ENCODE results near the gene PACS1.
"Not testable (repeated sequence)": the region's sequence is repeated elsewhere in the genome, so short reads cannot be mapped to it uniquely, and the experiment has no call there.

Gene PACS1

DNA sequence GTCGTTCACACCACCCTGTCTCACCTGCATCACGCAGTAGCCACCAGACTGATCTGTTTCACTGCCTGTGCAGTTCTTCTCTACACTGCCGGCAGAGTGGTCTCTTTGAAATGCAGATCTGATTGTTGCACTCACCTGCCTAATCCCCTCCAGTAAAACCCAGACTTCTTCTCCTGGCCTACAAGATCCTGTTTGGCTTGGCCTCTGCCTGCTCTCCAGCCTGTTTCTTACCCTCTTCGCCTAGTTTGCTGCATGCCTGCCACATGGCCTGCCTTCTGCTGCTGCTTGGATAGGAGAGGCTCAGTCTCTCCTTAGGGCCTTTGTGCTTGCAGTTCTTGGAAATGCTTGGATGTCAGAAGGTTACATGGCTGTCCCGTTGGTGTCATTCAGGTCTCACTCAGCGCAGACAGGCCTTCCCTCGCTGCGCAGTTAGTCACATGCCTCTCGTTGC, 42.0 kb downstream of the PACS1 start:
- Histone ChIP-seq H3K36me3 (ENCODE audit: control insufficient read depth, insufficient read depth, low read length) (no peaks in the 10 kb centered on the region), H2BK120ac (ENCODE audit: low read depth, low read length) (no peak overlapping the region), H4K8ac (ENCODE audit: low read depth, low read length) (no peak overlapping the region), H3K4ac (ENCODE audit: low read depth, low read length) (no peak overlapping the region), H2BK5ac (ENCODE audit: low read length) (no peak overlapping the region), H3K4me1 (ENCODE audit: control insufficient read depth, low read depth, low read length) (peaks cover 12% of the 10 kb centered on the region), H3K79me2 (ENCODE audit: control insufficient read depth, insufficient read depth, low read length) (peaks cover 3% of the 10 kb centered on the region), H3K23ac (ENCODE audit: low read length) (no peak overlapping the region), H4K5ac (ENCODE audit: low read length) (no peak overlapping the region), H3K56ac (ENCODE audit: low read length) (peak overlapping the region; percentile 54), H2BK15ac (replicated peaks; ENCODE audit: low read depth) (no peak overlapping the region), H3K79me1 (ENCODE audit: low read length) (peaks cover 14% of the 10 kb centered on the region), H3K4me2 (ENCODE audit: low read length) (no peak overlapping the region), H3K18ac (ENCODE audit: low read length) (no peak overlapping the region), H3K9ac (ENCODE audit: low read length) (peak overlapping the region; percentile 1), H3K4me3 (ENCODE audit: low read length) (no peak overlapping the region), H3K27ac (ENCODE audit: low read depth, low read length) (no peak overlapping the region), H2AK5ac (ENCODE audit: low read length) (peak overlapping the region; percentile 62), H3K27me3 (ENCODE audit: insufficient read depth, low read length, poor library complexity) (no peaks in the 10 kb centered on the region)
- WGBS (ENCODE audit: extremely low coverage, insufficient coverage, low lambda C conversion rate) = 100% methylated on average over 2 of the region's 9 CpGs
- peak; percentile 70 for DNase-seq

DNA sequence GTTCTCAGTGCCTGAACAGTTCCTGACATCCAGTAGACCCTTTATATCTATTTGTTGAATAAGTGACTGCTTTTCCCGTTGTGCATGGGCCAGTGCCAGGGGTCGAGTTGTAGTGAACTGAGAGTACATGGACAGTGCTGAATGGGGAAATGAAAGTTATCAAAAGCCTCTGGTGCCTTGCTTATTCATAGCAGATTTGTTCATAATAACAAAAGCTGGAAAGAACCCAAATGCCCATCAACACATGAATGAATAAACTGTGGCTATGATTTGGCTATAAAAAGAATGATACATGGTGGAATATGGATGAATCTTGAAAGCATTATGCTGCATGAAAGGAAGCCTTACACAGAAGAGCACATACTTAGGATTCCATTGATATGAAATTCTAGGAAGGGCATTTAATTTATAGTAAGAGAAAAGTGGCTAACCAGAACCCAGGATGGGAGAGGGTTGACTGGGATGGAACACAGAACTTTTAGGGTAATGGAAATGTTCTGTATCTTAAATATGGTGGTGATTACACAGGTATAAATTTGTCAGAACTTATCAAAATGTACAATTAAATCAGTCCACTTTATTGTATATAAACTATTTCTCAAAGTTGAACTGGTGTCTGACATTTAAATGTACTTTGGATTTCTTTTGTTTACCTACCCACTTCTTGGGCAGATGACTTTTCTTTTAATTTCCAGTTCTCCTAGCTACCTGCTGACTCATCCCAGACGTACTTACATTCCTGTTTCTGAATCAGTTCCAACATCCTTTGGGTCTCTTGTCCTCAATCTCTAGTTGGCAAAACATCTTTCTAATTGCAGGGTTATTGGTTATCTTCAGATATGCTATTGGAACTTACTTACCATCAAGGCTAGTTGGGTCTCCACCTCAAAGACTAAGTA, 42.8 kb downstream of the PACS1 start:
- Histone ChIP-seq H4K8ac (ENCODE audit: low read depth, low read length) (no peak overlapping the region), H2BK120ac (ENCODE audit: low read depth, low read length) (no peak overlapping the region), H3K79me2 (ENCODE audit: control insufficient read depth, insufficient read depth, low read length) (peaks cover 3% of the 10 kb centered on the region), H2AK5ac (ENCODE audit: low read length) (no peak overlapping the region), H3K4me3 (ENCODE audit: low read length) (no peak overlapping the region), H3K27me3 (ENCODE audit: insufficient read depth, low read length, poor library complexity) (no peaks in the 10 kb centered on the region), H3K36me3 (ENCODE audit: control insufficient read depth, insufficient read depth, low read length) (no peaks in the 10 kb centered on the region), H3K4me2 (ENCODE audit: low read length) (no peak overlapping the region), H3K18ac (ENCODE audit: low read length) (no peak overlapping the region), H2BK5ac (ENCODE audit: low read length) (no peak overlapping the region), H3K9ac (ENCODE audit: low read length) (no peak overlapping the region), H3K23ac (ENCODE audit: low read length) (no peak overlapping the region), H3K56ac (ENCODE audit: low read length) (no peak overlapping the region), H3K27ac (ENCODE audit: low read depth, low read length) (no peak overlapping the region), H3K4me1 (ENCODE audit: control insufficient read depth, low read depth, low read length) (peaks cover 10% of the 10 kb centered on the region), H3K4ac (ENCODE audit: low read depth, low read length) (no peak overlapping the region), H2BK15ac (replicated peaks; ENCODE audit: low read depth) (no peak overlapping the region), H4K5ac (ENCODE audit: low read length) (no peak overlapping the region), H3K79me1 (ENCODE audit: low read length) (peaks cover 9% of the 10 kb centered on the region)
- WGBS (ENCODE audit: extremely low coverage, insufficient coverage, low lambda C conversion rate) = no CpG with 5 or more reads among the region's 3 CpGs
- DNase-seq = peak; percentile 60

DNA sequence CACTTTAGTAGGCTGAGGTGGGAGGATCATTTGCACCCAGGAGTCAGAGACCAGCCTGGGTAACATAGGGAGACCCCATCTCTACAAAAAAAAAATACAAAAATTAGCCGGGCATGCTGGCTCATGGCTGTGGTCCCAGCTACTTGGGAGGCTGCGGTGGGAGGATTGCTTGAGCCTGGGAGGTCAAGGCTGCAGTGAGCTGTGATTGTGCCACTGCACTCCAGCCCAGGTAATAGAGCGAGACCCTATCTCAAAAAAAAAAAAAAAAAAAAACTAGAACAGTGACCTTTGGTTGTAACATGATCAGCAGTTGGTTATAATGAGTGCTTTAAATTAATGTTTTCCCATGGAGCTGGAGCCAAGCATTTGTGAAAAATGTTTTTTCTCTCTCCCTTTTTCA, 44.9 kb downstream of the PACS1 start:
- DNase-seq; H2BK120ac ChIP-seq (ENCODE audit: low read depth, low read length); H3K4me2 ChIP-seq (ENCODE audit: low read length); H3K36me3 ChIP-seq (ENCODE audit: control insufficient read depth, insufficient read depth, low read length); H3K18ac ChIP-seq (ENCODE audit: low read length); H2BK15ac ChIP-seq (replicated peaks; ENCODE audit: low read depth); H3K23ac ChIP-seq (ENCODE audit: low read length); H3K9ac ChIP-seq (ENCODE audit: low read length); H4K5ac ChIP-seq (ENCODE audit: low read length); H2AK5ac ChIP-seq (ENCODE audit: low read length); H4K8ac ChIP-seq (ENCODE audit: low read depth, low read length); H3K27ac ChIP-seq (ENCODE audit: low read depth, low read length); H3K79me2 ChIP-seq (ENCODE audit: control insufficient read depth, insufficient read depth, low read length); H3K56ac ChIP-seq (ENCODE audit: low read length); H3K4me3 ChIP-seq (ENCODE audit: low read length); H2BK5ac ChIP-seq (ENCODE audit: low read length); H3K79me1 ChIP-seq (ENCODE audit: low read length); H3K27me3 ChIP-seq (ENCODE audit: insufficient read depth, low read length, poor library complexity): not testable (repeated sequence)
- WGBS (ENCODE audit: extremely low coverage, insufficient coverage, low lambda C conversion rate) = no CpG with 5 or more reads among the region's 3 CpGs
- Histone ChIP-seq H3K4me1 (ENCODE audit: control insufficient read depth, low read depth, low read length) (peaks cover 18% of the 10 kb centered on the region), H3K4ac (ENCODE audit: low read depth, low read length) (peak overlapping the region; percentile 61)

DNA sequence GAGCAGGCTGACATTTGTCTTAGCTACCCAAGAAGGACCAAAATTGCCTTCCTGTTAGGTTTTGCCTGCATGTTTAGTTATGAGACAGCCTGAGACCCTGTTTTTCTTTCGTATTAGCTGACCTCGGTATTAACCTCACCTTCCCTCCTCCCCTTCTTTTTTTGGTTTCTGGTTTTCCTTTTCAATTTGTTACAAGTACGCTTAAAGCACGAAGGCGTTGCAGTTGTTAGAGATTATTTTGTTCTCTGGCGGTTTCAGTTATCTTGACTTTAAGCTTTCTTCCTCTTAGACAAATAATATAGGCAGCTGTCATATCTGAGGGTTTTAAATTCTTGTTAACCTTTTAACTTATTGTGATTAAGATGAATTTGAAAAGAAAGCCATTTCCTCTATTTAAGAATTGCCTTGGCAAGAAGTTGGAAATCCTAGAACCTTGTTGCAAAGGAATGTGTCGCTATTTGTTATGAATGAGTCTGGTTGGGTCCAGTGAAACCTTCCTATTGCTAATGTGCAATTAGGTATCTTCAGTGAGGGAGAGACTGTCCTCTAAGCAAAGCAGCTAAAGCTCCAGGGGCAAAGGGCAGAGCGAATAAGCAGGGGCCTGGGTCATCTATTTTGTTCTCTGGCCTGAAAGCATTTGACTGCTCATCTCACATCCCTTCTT, 45.7 kb downstream of the PACS1 start:
- Histone ChIP-seq H3K9ac (ENCODE audit: low read length) (no peak overlapping the region), H2BK5ac (ENCODE audit: low read length) (no peak overlapping the region), H3K4me2 (ENCODE audit: low read length) (no peak overlapping the region), H2BK15ac (replicated peaks; ENCODE audit: low read depth) (no peak overlapping the region), H3K4me3 (ENCODE audit: low read length) (no peak overlapping the region), H3K79me2 (ENCODE audit: control insufficient read depth, insufficient read depth, low read length) (peaks cover 3% of the 10 kb centered on the region), H4K5ac (ENCODE audit: low read length) (no peak overlapping the region), H3K27ac (ENCODE audit: low read depth, low read length) (no peak overlapping the region), H2AK5ac (ENCODE audit: low read length) (no peak overlapping the region), H3K27me3 (ENCODE audit: insufficient read depth, low read length, poor library complexity) (no peaks in the 10 kb centered on the region), H3K4me1 (ENCODE audit: control insufficient read depth, low read depth, low read length) (peaks cover 22% of the 10 kb centered on the region), H3K36me3 (ENCODE audit: control insufficient read depth, insufficient read depth, low read length) (no peaks in the 10 kb centered on the region), H3K23ac (ENCODE audit: low read length) (no peak overlapping the region), H3K18ac (ENCODE audit: low read length) (no peak overlapping the region), H3K4ac (ENCODE audit: low read depth, low read length) (no peak overlapping the region), H3K56ac (ENCODE audit: low read length) (peak overlapping the region; percentile 44), H3K79me1 (ENCODE audit: low read length) (peaks cover 3% of the 10 kb centered on the region), H2BK120ac (ENCODE audit: low read depth, low read length) (no peak overlapping the region), H4K8ac (ENCODE audit: low read depth, low read length) (no peak overlapping the region)
- no peak for DNase-seq
- WGBS (ENCODE audit: extremely low coverage, insufficient coverage, low lambda C conversion rate) = no CpG with 5 or more reads among the region's 8 CpGs

DNA sequence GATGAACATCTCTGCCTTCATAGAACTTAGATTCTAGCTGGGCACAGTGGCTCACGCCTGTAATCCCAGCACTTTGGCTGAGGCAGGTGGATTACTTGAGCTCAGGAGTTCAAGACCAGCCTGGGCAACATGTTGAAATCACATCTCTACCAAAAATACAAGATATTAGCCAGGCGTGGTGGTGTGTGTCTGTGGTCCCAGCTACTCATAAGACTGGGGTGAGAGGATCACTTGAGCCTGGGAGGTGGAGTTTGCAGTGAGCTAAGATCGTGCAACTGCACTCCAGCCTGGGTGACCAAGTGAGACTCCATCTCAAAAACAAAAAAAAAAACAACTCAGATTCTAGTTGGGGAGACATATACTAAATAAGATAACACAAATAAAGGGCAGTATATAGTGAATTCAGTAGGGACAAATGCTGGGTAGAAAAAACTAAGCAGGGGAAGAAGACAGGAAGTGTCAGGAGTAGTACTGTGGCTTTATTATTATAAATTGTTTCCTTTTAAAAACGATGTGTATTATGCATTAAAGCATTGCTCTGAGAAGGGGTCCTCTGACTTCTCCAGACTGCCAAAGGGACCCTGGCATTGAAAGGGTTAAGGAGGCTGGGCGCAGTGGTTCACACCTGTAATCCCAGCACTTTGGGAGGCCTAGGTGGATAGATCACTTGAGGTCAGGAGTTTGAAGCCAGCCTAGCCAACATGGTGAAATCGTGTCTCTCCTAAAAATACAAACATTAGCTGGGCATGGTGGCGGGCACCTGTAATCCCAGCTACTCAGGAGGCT, 46.7 kb downstream of the PACS1 start:
- Histone ChIP-seq H2BK120ac (ENCODE audit: low read depth, low read length) (no peak overlapping the region), H2BK5ac (ENCODE audit: low read length) (no peak overlapping the region), H4K5ac (ENCODE audit: low read length) (no peak overlapping the region), H2AK5ac (ENCODE audit: low read length) (no peak overlapping the region), H4K8ac (ENCODE audit: low read depth, low read length) (no peak overlapping the region), H3K36me3 (ENCODE audit: control insufficient read depth, insufficient read depth, low read length) (no peaks in the 10 kb centered on the region), H3K4ac (ENCODE audit: low read depth, low read length) (peak overlapping the region; percentile 23), H3K4me3 (ENCODE audit: low read length) (no peak overlapping the region), H3K27me3 (ENCODE audit: insufficient read depth, low read length, poor library complexity) (no peaks in the 10 kb centered on the region), H3K4me1 (ENCODE audit: control insufficient read depth, low read depth, low read length) (peaks cover 24% of the 10 kb centered on the region), H3K9ac (ENCODE audit: low read length) (no peak overlapping the region), H3K27ac (ENCODE audit: low read depth, low read length) (no peak overlapping the region), H3K79me2 (ENCODE audit: control insufficient read depth, insufficient read depth, low read length) (peaks cover 3% of the 10 kb centered on the region), H3K56ac (ENCODE audit: low read length) (no peak overlapping the region), H3K23ac (ENCODE audit: low read length) (no peak overlapping the region), H3K79me1 (ENCODE audit: low read length) (peaks cover 3% of the 10 kb centered on the region), H3K4me2 (ENCODE audit: low read length) (no peak overlapping the region), H2BK15ac (replicated peaks; ENCODE audit: low read depth) (no peak overlapping the region), H3K18ac (ENCODE audit: low read length) (no peak overlapping the region)
- no CpG with 5 or more reads among the region's 7 CpGs for WGBS (ENCODE audit: extremely low coverage, insufficient coverage, low lambda C conversion rate)
- no peak for DNase-seq

Data from mesendoderm (in vitro differentiated cells).